Measurements from ENCODE around the gene HYAL1.
"Not testable (repeated sequence)": the region's sequence is repeated elsewhere in the genome, so short reads cannot be mapped to it uniquely, and the experiment has no call there.

HYAL1 gene

DNA sequence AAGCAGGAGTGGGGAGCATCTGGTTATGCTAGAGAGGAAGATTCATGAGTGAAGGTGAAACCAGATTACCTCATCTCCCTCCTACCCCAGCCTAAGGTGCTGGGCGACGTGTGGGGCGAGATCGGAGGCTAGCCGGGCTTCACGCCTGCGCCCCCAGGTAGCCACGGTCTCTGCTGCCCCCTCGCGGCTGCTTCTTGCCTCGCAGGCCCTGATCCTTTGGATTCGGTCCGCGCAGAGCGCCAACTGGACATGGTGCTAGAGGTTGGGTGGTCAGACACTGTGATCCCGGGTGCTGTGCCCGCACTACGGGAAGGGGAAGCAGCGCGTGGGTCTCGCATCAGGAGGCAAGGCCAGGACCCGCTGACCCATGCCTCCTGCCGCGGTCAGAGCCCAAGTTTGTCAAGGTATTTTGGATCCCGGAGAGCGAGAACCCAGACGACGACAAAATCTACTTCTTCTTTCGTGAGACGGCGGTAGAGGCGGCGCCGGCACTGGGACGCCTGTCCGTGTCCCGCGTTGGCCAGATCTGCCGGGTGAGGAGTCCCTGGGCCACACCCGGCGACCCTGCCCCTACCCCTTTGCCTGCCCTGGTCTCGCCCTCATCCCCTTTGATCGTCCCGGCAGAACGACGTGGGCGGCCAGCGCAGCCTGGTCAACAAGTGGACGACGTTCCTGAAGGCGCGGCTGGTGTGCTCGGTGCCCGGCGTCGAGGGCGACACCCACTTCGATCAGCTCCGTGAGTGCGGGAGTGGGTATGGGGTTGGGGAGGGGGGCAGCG is 30.3 kb downstream of the HYAL1 start:
- DNase-seq (ENCODE audit: low spot score): peak; percentile 70

DNA sequence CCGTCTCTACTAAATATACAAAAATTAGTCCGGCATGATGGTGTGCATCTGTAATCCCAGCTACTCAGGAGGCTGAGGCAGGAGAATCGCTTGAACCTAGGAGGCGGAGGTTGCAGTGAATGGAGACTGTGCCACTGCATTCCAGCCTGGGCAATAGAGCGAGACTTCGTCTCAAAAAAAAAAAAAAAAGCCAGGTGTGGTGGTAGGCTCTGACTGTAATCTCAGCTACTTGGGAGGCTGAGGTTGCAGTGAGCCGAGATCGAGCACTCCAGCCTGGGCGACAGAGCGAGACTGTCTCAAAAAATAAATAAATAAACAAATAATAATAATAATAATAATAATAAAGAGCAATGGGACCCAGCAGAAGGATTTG is 30.9 kb downstream of the HYAL1 start:
- not testable (repeated sequence) for DNase-seq (ENCODE audit: low spot score)

DNA sequence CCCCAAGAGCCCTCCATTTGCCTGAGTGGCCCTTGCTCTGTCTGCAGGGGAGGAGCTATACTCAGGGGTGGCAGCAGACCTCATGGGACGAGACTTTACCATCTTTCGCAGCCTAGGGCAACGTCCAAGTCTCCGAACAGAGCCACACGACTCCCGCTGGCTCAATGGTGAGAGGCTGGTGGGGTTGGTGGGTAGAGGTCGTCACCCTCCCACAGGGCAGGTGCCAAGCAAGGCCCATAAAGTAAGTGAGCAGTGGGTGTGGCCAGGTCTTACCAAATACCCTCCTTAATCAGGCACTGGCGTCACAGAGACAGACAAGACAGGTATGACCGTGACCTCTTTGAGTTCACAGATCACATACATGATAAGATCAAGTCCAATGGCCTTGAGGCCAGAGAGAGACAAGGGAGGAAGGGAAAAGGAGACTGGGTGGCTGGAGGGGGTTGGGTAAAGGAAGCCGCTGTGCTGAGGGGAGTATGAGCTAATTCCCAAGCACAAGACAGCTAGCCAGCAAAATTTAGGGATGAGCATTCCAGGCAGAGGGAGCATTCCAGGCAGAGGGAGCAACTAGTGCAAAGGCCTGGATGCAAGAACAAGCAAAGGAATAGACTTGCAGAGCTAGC is 31.9 kb downstream of the HYAL1 start:
- DNase-seq (ENCODE audit: low spot score): no peak

DNA sequence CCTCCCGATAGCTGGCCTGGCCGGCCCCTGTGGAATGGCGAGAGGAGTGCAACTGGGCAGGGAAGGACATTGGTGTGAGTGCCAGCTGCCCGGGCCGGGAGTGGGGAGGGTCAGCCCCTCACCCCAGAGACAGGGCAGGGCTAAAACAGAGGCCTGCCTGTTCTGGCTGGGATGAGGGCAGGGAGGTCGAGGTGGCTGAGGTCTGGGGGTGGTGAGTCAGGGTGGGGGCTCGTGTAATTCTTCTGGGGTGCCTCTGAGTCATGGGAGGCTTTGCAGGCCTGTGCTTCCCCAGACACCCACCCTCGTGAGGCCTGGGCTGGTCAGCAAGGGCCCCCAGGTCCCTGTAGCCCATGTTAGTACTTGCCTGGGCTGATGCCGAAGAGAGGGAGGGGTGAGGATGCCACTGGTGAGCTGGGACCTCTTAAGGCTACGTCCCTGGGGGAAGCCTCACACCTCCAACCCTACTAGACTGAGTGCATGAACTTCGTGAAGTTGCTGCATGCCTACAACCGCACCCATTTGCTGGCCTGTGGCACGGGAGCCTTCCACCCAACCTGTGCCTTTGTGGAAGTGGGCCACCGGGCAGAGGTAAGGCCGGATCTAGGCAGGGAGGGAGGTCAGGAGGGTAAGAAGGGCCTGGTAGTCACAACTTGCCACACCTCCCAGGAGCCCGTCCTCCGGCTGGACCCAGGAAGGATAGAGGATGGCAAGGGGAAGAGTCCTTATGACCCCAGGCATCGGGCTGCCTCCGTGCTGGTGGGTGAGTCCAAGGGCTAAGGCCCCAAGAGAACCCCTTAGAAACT is 32.8 kb downstream of the HYAL1 start:
- DNase-seq (ENCODE audit: low spot score): no peak

DNA sequence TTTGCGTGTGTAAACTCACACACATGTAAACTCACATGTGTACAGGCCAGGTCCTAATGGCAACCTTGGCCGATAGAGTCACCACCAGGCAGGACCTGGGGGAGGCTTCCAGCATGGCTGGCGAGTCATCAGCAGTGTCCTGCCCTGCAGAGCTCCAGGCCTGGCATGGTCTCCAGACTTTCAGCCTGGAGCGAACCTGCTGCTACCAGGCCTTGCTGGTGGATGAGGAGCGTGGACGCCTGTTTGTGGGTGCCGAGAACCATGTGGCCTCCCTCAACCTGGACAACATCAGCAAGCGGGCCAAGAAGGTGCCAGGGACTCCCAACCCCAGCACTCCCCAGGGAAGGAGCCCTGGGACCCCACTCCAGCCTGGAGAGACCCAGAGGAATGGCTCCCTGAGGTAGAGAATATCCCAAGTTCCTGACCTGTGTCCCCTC is 33.4 kb downstream of the HYAL1 start:
- no peak for DNase-seq (ENCODE audit: low spot score)

DNA sequence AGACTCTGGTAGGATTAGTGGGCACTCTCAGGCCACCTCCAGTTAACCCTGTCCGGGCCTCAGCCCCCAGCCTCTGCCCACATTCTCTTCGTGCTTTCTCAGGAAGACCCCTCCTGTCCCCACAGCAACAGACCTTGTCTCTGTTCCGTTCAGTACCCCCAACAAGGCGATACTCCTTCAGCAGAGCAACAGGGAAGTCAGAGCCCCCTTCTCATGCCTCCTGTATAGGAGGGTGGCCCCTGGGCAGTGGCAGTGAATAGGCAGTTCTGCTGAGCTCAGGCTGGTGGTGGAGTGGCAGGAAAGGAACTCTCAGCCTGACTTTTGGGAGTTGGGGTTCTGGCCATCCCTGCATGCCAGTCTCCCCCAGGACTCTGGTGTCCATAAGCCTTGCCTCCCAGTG is 33.9 kb downstream of the HYAL1 start:
- DNase-seq (ENCODE audit: low spot score): no peak

DNA sequence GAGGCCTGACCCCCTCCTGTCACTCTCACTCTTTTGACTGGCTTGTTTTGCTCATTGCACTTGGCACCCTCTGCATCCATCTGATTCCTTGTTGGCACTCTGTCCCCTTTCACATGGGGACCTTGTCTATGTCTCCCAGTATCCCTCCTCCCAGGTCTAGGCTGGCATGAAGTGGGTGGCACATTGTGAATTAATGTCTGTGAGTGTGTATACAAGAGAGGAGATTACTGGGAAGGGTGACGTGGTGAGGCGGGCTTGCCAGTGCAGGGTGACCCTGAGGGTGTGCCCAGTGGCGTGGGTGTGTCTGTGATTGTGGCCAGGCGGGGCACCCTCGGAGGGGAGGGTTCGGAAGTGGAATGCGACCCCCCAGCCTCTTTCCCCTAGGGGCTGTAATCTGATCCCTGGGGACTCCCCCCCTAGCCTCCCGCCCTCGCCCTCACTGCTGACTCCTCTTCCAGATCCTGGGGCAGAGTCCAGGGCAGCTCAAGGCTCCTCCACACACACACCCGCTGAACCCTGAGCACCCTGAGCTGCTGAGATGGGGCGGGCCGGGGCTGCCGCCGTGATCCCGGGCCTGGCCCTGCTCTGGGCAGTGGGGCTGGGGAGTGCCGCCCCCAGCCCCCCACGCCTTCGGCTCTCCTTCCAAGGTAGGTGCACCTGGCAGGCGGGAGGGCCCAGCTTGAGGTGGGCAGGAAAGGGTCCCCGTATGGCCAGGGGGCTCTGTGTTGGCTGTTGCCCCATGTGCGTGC is 34.5 kb downstream of the HYAL1 start, which contains the start of gene SEMA3B:
Gene SEMA3B, plus strand, starts transcription at position 445 of the 749 bp plus-strand sequence. Its CDS starts 94 bp downstream, at position 539.
- DNase-seq (ENCODE audit: low spot score): no peak

DNA sequence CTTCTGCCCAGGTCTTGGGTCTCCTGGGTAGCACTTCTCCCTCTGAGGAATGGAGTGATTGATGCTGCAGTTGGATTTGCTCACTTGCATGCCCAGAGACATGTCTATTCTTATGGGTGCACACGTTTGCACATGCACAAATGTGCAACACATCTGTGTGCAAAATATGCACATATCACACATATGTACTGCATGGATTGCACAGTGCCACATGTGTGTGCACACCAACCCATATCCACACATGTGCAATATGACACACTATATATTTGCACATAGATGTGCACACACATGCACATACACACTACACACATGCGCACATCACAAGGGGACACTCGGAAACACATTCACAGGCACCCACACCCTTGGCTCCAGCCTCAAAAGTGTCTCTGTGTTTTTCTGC is 35.1 kb downstream of the HYAL1 start:
- DNase-seq (ENCODE audit: low spot score): no peak

DNA sequence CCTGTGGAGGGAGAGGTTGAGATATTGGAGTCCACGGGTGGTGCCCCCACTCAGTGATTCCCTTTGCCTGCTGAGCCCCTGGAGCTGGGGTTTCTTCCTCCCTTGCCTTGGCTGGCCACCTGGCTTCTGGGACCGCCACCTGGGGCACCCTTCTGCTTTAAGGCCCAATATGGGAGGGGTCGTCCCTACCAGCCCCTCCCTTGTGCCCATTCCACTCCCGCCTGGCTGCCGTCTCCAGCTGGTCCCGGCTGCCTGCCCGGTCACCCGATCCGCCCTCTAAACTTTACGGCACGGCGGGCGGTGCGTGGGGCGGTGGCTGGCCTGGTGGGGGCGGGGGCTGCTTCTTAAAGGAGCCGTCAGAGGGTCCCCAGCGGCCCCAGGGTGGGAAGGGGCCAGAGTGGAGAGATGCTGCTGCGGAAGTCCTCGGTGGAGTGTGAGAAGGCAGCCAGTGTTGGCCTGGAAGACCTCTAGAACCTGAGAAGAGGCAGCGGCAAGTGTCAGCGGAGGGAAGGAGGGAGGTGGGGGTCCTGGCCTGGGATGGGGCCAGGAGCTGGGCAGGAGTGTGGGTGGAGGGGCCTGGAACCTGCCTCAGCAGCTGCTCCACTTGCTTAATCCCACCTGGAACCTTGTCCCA is 36.0 kb downstream of the HYAL1 start:
- DNase-seq (ENCODE audit: low spot score): no peak

DNA sequence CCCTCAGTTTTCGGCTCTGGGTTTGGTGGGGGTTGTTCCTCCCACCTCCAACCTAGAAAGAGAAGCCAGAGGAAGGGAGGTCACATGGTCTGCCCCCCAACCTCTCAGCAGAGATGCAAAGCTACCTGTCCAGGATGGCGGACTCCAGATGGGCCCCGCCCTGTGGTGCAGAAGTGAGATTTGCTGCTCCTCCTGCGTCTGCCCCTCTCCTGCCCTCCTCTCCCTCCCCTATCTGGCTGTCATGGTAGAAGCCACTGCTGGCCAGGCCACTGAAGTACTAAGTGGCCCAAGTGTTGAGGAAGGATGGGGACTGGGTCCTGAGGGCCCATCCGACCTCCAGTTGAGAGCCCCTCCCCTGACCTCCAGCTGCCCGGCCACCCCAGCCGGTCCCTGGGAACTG is 36.5 kb downstream of the HYAL1 start:
- no peak for DNase-seq (ENCODE audit: low spot score)

DNA sequence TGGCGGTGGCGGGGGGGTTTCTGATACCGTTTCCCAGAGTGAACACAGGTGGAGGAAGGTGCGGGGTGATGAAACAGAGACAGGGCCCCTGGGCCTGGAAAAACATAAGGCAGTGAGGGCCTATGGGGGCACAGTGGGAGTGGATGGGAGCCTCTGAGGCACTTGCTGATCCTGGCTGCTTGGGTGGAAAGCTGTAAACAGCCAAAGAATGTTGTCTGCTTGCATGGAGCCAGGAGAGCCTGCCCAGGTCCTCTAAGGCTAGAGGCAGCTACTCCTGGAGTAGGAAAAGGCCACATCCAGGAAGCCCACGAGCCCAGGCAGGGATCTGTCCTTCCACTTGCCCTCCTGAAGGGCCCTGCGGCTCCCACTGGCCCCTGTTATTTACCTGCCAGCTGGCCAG is 37.4 kb downstream of the HYAL1 start:
- DNase-seq (ENCODE audit: low spot score): no peak

DNA sequence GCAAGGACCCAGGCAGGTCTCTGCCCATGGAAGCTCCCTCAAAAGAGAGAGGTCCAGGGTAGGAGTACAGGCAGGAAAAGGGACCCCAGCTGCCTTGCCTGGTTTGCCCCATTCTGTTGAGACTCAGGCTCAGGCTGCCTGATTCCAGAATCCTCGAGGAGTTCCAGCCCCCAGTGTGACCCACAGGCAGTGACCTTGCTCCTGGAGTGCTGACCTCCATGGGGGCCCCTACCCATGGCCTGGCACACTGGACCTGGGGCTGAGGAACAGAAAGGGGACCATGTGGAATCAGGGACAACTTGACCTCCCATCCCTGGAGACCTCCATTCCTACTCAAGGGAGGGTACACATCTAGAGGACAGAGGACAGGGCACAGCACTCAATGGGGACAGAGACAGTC is 37.8 kb downstream of the HYAL1 start:
- no peak for DNase-seq (ENCODE audit: low spot score)

DNA sequence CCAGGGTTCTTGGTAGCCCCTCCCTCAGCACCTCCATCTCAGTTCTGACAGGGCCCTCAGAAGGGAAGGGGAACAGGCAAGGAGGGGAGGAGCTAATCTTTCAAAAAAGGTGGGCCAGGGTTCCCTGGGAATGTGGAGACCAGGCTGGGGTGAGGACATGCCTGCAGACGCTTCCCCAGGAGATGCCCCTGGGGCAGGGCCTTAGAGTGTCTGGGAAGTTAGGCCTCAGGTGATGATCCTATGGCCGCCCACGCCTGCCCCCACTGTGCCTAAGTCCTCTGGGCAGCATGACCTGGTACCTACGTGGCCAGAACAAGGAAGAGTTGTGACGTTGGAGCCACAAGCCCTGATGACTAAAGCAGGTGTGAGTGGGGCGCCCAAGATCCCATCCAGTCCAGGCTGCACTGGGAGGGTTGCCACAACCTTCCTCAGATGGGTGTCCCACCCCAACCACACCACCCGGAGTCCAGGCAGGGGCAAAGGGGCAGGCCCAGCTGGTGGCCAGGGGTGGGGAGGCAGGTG is 38.3 kb downstream of the HYAL1 start:
- DNase-seq (ENCODE audit: low spot score): no peak

DNA sequence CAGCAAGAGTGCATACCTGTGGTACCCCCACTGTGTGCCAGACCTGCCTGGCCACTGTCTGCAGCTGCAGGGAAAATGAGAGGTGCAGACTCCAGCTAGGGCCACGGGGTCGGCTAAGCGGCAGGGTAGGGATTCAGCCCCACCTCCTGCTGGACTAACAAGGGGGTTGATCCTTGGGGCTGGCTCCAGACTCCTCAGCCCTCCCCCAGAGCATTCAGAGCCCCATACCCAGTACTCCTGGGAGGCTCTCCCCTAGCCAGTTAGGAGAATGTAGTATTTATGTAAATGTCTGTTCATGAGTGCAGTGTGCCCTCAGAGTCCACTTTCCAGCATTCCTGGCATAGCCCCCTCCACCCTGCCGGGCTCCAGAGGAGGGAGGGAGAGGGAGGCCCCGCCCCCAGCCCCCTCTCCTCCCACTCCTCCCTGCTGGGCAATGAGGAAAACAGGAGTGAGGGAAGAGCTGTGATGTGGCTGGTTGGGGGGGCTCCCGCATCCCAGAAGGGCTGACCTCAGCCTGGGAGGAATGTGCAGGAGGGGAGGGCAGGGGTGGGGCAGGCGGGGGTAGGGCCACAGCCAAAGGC is 38.9 kb downstream of the HYAL1 start:
- no peak for DNase-seq (ENCODE audit: low spot score)

DNA sequence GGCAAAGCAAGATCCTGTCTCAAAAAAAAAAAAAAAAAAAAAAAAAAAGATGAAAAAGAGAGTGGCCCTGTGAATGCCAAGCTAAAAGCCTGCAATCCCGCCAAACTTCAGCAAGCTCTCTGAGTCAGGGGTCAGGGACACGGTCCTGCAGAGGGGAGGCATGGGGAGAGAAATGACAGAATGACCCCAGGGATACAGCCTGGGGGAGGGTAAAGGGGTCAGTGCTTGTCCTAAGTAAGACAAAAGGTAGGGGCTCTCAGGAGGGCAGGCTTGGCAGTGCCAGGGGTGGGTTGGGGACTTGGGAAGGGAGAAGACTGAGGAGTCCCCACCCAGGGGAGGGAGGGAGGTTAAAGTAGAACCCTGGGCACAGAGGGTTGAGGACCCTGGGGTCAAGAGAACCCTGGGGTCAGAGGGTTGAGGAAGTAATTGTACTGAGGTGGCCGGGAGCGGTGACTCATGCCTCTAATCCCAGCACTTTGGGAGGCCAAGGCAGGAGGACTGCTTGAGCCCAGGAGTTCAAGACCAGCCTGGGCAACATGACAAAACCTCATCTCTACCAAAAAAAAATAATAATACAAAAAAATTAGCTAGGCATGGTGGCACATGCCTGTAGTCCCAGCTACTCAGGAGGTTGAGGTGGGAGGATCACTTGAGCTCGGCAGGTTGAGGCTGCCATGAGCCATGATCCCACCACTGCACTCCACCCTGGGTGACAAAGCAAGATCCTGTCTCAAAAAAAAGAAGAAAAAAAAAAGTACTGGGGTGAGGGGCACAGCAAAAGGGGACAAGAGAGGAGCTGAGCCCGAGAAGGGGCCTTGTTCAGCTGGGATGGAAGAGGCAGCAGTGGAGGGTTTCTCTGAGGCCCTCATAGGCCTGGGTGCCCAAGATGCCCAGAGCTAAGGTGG is 39.6 kb downstream of the HYAL1 start:
- no peak for DNase-seq (ENCODE audit: low spot score)

DNA sequence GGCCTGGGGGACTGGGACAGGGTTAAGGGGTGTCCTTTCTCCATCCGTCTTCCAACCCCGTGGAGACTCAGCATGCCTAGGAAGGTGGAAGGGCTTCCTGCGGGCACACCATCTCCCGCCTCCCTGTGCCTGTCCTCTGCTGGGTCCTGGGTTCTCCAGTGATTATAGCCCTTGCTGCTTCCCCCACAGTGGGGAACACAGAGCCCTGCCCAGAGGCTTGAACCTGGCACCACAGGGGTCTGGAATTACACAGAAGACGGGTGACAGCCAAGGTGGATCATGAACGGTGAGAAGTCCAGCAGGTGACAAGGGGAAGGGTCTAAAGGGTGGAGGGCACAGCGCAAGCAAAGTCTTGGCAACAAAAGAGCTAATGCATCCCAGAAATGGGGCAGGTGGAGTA is 40.6 kb downstream of the HYAL1 start:
- no peak for DNase-seq (ENCODE audit: low spot score)

DNA sequence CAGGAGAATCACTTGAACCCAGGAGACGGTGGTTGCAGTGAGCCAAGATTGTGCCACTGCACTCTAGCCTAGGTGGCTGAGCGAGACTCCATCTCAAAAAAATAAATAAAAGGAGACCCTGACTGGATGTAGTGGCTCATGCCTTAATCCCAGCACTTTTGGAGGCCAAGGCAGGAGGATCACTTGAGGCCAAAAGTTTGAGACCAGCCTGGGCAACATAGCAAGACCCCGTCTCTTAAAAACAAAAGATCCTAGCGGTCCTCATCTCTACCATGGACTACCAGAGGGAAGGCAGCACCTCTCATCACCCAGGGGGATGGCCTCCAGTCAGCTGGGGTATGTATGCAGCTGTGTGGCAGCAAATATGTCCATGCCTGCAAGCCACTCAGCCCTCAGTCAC is 41.2 kb downstream of the HYAL1 start:
- DNase-seq (ENCODE audit: low spot score): not testable (repeated sequence)

DNA sequence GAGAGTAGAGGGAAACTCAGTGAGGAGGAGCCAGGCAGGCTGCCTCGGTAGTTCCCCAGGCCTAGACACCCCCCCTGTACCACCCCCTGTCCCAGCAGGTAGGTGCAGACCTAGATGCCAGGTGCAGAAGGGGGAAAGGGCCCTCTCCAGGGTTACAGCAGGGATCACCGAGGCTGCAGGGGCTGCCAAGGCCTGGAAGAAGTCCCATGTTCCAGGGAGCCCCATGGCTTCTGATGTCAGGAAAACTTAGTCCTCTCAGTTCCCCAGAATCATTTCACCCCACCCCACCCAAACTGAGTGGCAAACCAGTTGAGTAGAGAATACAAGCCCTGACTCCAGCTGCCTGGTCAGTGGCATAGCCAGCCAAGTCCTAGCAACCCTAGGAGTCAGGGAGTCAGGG is 41.9 kb downstream of the HYAL1 start:
- DNase-seq (ENCODE audit: low spot score): no peak

DNA sequence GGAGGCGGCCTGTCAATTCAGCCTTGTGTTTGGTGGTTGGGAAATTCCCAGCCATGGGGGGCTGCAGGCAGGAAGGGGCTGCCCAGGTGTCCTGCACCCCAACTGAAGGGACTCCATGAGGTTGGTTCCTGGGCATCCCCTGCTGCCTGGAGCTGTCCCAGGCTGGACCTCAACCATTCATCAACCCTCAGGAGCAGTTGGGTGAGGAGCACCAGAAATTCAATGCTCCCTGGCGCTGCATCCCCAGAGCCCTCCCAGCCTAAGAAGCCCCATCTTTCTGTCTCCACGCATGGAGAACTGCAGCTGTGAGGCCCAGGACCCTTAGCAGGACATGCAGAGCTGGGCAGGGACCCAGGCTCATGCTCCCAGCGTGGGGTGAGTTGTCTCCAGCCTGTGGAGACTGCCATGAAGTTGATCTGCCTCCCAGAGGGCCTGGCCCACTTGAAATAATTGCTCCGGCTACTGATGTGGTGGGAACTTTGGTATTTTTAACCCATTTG is 42.4 kb downstream of the HYAL1 start:
- no peak for DNase-seq (ENCODE audit: low spot score)
